GM12872 (cell line): ENCODE data around the gene NT5C2.

Experiments used
- CTCF ChIP-seq: IDR thresholded peaks from 3 replicates; pipeline ENCODE4 v1.5.1; 2011; ENCODE audit warnings: low read depth, mild to moderate bottlenecking, low read length, moderate library complexity; ENCODE audit not compliant: insufficient read depth

The NT5C2 gene

GRCh38 chr10:103193107-103193819, at the start of gene NT5C2:
TSS of gene NT5C2 (minus strand) at chr10:103193272. CDS start at chr10:103174958, 18,314 bp downstream.
- TF ChIP-seq CTCF, result no peak

- TF ChIP-seq CTCF, result no peak
Measured at GRCh38 chr10:103241262-103242011, 48.4 kb upstream of the NT5C2 start.

GRCh38 chr10:103238506-103239252, 45.6 kb upstream of the NT5C2 start:
- no peak for TF ChIP-seq CTCF

GRCh38 chr10:103235775-103236174, 42.7 kb upstream of the NT5C2 start:
- no peak for TF ChIP-seq CTCF

- no peak for TF ChIP-seq CTCF
Measured at GRCh38 chr10:103232772-103233488, 39.9 kb upstream of the NT5C2 start.

- TF ChIP-seq CTCF, result no peak
Measured at GRCh38 chr10:103232131-103232673, 39.1 kb upstream of the NT5C2 start.
